GM21737 (cell line): ENCODE measurements around the gene NCF2.
"Not testable (repeated sequence)": the region's sequence is repeated elsewhere in the genome, so short reads cannot be mapped to it uniquely, and the experiment has no call there.

Experiments
- ATAC-seq: cut with Tn5 transposase; IDR thresholded peaks from one replicate; pipeline ENCODE4 v1.9.1; 2021; ENCODE audit warnings: mild to moderate bottlenecking, moderate library complexity; ENCODE audit not compliant: unreplicated experiment

NCF2 gene

GRCh38 chr1:183590244-183591191 lies at the start of gene NCF2:
NCF2 (minus strand) TSS chr1:183590459; CDS start chr1:183590329, 130 bp downstream.
- peak; percentile 78 for ATAC-seq

- ATAC-seq = no peak
These were observed 48.6 kb upstream of the NCF2 start for GRCh38 chr1:183638649-183639387.

- no peak for ATAC-seq
These were observed 46.5 kb upstream of the NCF2 start for GRCh38 chr1:183636783-183637182.

DNA sequence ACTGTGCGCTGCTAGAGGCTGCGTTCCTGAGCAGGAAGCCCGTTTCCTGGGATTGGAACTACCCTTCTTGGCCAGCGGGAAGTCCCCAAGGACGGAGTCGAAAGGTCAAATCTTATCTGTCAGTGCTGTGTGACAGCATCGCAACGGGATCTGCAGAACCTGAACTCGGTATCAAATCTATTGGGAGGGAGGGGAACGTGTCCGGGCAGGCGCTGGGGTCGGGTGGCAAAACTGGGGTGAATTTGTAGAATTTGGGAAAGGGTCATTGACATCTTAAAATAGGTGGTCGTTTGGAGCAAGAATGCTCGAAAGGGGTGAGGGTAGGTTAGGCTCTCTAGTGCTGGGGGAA lies 46.0 kb upstream of the NCF2 start:
- ATAC-seq = no peak

DNA sequence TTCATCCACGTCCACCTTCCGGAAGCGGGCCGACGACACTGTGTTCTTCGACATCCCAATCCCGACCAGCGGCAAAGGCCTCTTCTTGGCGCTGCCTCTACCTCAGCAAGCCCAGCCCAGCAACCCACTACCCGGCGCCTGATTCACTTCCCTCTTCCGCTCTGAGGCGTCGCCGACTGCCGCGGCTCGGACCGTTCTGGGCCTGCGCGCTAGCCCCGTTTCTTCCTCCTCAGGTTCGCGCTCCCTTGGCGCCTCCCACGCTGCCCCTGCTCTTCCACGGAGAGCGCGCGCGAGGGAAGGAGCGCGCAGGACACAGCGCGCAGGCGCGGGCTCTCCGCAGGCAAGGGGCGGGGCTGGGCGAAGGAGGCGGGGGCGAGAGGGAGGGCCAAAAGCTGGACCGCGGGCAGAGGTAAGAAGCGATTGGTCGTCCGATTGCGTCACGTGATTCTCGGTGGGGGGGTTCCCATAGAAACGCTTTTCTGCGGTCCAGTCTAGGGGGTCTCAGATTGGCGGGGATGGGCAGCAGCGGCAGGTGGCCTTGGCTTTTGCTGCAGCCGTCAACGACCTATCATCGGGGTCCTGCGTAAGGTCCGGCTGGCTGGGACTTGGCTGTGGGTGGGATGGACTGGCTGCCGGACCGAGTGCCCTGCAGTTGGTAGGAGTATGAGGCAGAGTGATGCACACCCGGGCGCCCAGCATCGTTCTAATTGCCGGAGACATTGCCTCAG lies 45.5 kb upstream of the NCF2 start, which contains the start of gene ARPC5:
Gene ARPC5, minus strand, starts transcription at position 178 of the 728 bp plus-strand sequence. Its CDS starts 124 bp downstream, at position 54.
- peak; percentile 89 for ATAC-seq

GRCh38 chr1:183635099-183635605 lies 44.9 kb upstream of the NCF2 start:
- ATAC-seq = no peak

DNA sequence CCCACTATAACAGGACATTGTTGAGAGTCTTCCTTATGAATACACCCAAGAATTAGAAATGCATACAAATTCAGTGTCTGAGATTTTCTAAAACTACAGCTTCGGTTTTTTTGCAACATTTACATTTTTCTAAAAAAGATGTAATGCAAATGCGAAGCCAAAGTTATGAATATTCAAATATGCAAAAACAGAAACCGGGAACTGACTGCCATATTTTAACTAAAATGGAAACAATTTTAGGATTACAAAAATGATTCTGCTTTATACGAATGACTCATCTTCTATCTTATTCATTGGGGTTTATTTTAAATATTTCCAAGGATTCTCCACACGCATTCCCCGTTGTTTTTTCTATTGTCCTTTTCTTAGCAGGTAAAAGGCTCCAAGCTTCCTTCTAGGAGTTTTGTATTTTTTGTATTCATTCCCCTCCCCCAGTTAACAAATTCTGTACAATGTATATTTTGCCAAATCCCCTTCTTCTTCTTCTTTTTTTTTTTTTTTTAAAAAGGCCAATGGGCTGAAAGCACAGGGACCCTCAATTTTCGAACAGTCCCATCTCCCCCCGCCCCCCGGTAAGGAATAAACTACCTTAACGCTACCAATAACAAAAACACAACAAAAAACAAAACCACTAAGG lies 44.3 kb upstream of the NCF2 start:
- no peak for ATAC-seq

GRCh38 chr1:183633676-183634343 lies 43.6 kb upstream of the NCF2 start:
- ATAC-seq = peak; percentile 38

- no peak for ATAC-seq
These were observed 42.7 kb upstream of the NCF2 start for GRCh38 chr1:183632964-183633363.

GRCh38 chr1:183632114-183632513 lies 41.9 kb upstream of the NCF2 start:
- no peak for ATAC-seq

DNA sequence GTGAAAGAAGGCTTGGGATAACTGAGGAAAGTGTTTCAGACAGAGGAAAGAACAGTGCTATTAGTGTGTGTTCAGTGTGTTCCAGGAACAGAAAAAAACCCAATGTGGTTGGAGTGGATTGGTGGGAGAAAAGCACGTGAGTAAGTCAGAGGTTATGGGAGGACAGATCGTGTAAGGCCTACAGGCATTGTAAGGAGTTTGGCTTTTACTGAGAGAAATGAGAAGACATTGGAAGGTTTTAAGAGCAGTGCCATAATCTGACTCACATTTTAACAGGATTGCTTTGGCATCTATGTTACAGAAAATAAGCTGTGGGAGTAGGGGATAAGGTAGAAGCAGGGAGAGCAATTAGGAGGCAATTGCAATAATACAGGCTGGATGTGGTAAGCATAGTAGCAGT lies 40.5 kb upstream of the NCF2 start:
- ATAC-seq = no peak

GRCh38 chr1:183628537-183628936 lies 38.3 kb upstream of the NCF2 start:
- ATAC-seq = no peak

- not testable (repeated sequence) for ATAC-seq
These were observed 36.0 kb upstream of the NCF2 start for GRCh38 chr1:183626236-183626635.

GRCh38 chr1:183622884-183623785 lies 32.9 kb upstream of the NCF2 start:
- ATAC-seq = peak; percentile 79

DNA sequence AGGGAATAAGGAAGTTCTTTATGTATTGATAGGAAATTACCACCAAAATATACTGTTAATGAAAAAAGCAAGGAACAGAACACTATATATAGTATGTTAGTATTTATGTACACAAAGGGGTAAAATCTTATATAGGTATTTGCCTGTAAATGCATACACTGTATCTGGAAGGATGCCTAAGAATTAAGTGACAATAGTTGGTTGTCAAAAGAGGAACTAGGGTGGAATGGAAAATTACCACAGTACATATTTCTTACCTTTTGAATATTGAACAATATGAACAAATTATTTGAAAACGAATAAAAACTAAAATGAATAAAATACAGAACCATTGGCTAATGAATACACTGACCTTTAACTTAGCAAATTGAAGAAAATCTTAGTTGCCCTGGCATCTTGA lies 31.8 kb upstream of the NCF2 start:
- no peak for ATAC-seq

- no peak for ATAC-seq
These were observed 30.1 kb upstream of the NCF2 start for GRCh38 chr1:183620311-183620710.

DNA sequence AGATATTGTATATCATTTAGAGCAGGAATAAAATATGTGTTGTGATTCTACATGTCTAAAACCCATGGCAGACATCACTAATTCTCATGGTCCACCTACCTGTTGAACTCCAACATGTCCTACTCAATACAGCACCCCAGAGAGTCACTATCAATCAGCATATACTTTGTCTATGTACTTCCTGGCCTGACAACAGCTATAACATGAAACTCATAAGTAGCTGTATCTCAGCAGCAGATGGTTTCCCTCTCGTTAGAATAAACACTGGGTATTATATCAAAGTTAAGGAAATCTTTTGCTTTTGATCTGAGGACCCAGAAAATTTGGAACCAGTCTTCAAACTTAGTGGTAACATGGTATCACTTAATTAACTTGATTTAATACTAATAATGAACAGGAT lies 29.5 kb upstream of the NCF2 start:
- no peak for ATAC-seq

DNA sequence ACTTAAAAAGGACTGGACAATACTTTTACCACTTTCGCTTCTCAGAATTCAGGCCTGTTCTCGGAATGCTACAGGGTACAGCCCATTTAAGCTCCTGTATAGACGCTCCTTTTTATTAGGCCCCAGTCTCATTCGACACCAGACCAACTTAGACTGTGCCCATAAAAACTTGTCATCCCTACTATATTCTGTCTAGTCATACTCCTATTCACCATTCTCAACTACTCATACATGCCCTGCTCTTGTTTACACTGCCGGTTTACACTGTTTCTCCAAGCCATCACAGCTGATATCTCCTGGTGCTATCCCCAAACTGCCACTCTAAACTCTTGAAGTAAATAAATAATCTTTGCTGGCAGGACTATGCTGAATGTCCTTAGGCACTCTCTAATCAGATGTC lies 27.9 kb upstream of the NCF2 start:
- ATAC-seq = not testable (repeated sequence)

DNA sequence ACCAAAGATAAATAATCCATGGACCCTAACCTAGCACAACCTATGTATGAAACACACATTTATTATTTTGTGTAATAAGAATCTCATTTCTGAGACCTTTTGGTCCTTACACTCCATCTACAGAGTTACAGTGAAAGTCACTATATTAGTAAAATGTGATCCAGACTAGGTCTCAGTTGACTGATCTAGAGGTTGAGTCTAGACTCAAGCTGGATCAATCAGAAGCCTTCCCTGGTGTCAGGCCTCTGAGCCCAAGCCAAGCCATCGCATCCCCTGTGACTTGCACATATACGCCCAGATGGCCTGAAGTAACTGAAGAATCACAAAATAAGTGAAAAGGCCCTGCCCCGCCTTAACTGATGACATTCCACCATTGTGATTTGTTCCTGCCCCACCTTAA lies 22.7 kb upstream of the NCF2 start:
- not testable (repeated sequence) for ATAC-seq
